GM18873 (cell line): ENCODE measurements around the gene TICAM2.

ENCODE experiments used
- ATAC-seq: cut with Tn5 transposase; IDR thresholded peaks from one replicate; pipeline ENCODE4 v1.9.1; 2021; ENCODE audit warnings: mild to moderate bottlenecking, moderate library complexity, moderate number of reproducible peaks; ENCODE audit not compliant: unreplicated experiment, low FRiP score

Gene TICAM2

DNA sequence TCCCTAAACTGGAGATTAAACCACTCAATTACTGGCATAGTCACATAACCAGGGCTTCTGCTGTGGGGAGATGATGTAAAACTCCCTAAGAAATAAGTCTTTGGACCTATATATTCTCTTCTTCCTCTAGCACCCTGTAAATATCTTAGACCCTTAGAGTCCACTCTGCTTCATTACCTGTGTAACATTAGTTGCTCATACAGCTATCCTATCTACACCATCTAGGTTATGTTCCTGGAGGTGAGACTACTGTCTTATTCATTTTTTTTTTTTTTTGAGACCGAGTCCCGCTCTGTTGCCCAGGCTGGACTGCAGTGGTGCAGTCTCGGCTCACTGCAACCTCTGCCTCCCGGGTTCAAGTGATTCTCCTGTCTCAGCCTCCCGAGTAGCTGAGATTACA lies 9.6 kb upstream of the TICAM2 start:
- no peak for ATAC-seq

DNA sequence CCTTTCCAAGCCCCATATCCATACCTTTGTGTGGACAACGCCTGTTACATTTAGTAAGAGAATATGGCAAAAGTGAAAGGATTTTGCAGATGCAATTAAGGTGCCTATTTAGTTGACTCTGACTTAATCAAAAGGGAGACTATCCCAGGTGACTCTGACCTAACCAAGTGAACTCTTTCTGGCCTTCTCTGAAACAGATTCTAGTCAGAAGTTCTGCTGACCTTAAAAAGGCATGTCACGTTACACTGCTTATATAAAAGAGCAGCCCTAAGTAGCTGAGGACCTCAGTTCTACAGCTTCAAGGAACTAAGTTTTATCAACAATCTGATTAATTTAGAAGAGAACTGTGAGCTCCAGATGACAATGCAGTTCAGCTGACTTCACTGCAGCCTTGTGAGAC lies 5.7 kb upstream of the TICAM2 start:
- ATAC-seq: no peak

- no peak for ATAC-seq
Observed at GRCh38 chr5:115605436-115605835, 3.2 kb upstream of the TICAM2 start.

DNA sequence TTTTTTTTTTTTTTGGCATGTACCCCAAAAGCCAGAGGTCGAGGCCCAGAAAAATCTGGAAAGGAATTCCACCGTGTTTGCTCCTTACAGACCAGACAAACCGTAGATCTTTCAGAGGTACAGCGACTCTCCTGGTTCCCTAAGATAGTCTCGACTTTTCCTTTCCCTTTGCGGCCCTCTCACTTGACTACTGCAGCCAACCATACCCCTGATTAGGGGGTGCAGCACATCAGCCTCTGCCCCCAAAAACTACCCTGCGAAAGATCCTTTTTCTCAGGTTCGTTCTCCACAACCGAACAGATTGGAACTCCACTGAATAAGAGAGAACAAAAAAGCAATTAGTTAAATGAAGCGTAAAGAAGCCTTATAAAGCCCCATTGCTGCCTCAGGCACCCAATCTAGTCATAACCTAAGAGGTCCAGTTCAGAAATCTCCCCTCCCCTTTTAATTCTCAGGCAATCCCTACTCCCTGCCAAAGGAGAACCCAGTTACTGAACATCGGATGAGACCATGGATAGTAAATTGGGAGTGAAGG lies 379 bp upstream of the TICAM2 start:
- no peak for ATAC-seq

- ATAC-seq: no peak
Observed at GRCh38 chr5:115600766-115601165, 1.5 kb downstream of the TICAM2 start.

DNA sequence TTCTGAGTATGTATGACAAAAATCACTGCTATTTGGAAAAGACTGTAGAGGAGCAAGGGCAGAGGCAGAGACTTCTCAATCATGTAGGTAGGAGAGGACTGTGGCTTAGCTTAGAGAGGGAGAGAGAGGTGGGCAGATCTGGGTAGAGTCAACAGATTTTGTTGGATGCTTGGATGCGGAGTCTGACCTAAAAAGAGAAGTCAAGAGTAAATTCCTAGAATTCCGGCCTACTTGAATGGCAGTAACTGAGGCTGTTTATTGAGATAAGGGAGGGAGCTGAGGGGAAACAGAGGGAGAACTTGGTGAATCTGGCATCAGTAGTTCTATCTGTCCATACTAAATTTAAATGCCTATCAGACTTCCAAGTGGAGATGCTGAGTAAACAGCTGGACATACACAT lies 2.4 kb downstream of the TICAM2 start:
- ATAC-seq: no peak

GRCh38 chr5:115599502-115599901 lies 2.8 kb downstream of the TICAM2 start:
- peak; percentile 48 for ATAC-seq

DNA sequence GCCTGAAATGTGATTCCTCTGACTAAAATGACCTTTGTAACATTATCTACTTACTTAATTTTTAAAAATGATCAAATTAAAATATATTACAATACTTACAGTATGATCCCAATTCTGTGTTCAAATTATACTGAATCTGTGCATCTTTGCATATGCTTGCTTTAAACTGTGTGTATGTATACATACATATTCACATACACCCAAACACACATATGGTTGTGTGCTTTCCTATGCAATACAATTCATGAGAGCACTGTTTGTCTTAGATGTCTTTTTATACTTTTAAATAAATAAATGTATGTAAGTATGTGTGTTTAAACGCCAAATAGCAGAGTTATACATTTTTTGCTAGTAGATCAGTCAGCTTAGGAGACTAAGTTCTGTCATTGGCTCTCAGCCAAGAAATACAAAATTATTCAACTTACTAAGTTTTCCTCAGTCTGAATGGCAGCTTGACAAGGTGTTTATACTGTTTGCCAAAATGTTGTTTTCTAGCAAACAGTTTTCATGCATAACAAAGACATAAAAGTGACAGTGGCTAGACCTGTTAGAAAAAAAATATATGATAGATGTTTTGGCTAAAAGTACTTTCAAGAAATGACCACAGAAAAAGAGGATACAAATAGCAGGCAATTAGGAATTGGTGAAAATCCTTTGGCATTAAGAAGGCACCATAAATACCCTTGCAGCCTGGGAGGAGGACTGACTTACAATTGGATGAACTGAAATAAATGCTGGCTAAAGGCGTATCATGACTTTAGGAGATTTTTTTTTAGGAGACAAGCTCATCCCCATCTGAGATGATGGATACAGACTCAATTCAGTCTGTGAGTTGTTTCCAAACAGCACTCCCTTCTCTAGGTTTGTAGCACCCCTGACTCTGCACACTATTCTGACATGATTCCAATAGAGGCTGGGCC lies 7.9 kb downstream of the TICAM2 start:
- ATAC-seq: no peak

DNA sequence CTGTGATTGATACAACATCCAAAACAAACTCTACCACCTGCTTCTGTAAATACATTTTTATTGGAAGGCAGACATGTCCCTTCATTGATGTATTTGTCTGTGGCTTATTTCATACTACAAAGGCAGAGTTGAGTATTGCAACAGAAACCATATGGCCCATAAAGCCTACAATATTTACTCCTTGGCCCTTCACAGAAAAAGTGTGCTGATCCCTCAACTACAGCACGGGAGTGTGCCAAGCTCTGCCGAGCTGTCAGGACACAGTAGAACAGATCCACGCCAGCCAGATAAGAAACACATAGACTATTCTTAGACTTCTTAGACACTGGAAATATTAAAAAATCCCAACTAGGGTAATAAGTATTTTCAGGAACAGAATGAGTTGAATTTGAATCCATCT lies 13.2 kb downstream of the TICAM2 start:
- ATAC-seq: no peak

DNA sequence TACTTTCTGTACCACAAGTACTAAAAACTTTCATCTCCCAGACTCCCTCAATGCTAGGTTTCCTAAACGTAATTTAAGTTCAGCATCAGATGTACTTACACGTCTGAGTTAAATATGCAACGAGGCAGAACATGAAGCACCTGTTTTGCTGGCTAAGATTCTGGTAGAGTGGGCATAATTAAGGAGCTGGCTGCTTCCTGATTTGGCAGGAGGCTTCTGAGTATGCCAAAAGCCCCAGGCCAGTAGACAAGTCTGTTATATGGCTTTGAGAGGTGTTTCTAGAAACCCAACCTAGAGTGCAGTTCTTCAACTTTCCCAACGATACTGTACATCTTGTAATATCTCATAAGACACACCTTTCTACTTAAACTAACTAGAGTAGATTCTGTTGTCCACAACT lies 13.6 kb downstream of the TICAM2 start:
- ATAC-seq: no peak

DNA sequence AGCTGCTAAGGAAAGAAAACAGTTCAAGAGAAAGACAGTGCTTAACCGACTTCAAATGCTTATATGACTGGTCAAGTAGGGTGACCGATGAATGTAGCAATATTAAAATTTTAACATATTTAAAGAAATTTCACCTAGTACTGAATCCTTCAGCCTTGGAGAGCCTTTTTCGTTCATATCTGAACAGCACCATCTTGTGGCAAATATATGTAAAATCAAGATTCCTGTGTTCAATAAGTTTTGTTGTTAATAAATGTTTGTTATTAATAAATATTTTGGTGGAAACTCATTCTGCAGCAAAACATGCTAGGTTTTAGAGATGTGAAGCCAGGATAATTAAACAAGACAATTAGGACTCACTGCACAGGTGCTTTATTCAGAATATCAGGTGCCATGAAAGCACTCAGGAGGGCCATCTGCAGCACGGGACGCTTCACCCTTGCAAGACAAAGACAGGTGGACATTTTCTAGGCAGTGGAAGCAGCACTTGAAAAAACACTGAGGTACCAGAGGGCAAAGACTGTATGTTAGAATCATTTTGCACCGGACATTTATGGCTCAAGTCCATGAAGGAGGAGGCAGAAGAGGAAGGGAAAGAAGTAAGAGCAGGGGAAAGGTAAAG lies 15.6 kb downstream of the TICAM2 start:
- ATAC-seq: no peak

GRCh38 chr5:115585265-115585664 lies 17.0 kb downstream of the TICAM2 start:
- no peak for ATAC-seq

DNA sequence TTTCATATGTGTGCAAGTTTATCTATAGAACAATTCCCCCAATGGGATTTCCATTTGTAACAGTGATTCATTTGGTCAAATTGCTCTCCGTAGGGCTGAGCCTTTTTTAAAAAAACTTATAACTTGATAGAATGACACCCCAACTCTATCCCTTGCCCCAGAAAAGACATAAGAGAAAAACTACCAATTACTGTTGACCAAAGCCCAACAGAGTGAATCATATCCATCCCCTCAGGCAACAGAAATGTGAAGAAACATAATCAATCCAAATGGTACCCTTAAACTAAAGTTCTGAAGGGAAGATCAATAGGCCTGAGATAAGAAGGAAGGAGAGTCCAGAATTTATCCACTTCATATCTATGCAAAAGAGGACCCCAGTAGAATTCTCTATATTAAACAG lies 17.8 kb downstream of the TICAM2 start:
- ATAC-seq: no peak

DNA sequence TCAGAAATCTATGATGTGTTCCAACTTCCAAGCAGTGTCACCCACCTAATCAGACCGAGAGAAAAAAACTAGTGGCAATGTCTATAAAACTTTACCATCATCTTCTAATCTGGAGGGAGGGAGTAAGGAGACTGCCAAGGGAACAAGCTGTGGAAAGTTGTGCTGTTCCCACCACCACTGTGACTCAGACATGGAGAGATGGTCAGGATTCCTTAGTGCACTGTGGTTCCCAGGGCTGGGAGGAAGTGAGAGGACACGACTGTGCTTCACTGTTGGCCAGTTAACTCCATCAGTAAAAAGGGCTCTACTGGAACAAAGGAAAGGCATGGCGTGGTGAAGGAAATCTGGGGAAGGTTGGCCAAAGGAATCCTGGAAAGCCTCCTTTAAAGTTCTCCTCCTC lies 18.8 kb downstream of the TICAM2 start:
- no peak for ATAC-seq

DNA sequence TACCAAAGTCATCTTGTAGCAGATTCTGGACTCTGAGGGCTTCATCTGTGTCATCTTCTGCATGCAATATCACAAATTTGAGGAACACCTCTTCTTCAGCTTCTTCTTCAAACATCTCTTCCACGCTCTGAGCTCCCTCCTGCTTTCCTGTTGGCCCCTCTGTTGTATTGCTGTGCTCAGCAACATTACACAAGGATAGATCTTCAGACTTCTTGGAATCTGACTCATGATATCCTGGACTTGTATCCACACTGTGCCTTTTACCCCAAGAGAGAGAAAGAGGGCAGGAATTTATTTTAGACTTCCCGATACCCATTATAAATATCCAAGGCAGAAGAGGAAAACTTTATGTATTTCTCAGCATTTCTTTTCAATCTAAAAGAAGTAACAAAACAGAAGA lies 21.3 kb downstream of the TICAM2 start:
- no peak for ATAC-seq

GRCh38 chr5:115579747-115580173 lies 22.5 kb downstream of the TICAM2 start:
- ATAC-seq: peak; percentile 40

GRCh38 chr5:115579216-115579615 lies 23.1 kb downstream of the TICAM2 start:
- no peak for ATAC-seq

GRCh38 chr5:115578657-115579056 lies 23.6 kb downstream of the TICAM2 start:
- peak; percentile 57 for ATAC-seq

- no peak for ATAC-seq
Observed at GRCh38 chr5:115577741-115578140, 24.5 kb downstream of the TICAM2 start.

GRCh38 chr5:115577329-115577728 lies 24.9 kb downstream of the TICAM2 start:
- no peak for ATAC-seq

GRCh38 chr5:115575167-115576070 lies 26.9 kb downstream of the TICAM2 start:
- peak; percentile 36 for ATAC-seq
